Measurements from ENCODE around the gene ECHS1.

DNA sequence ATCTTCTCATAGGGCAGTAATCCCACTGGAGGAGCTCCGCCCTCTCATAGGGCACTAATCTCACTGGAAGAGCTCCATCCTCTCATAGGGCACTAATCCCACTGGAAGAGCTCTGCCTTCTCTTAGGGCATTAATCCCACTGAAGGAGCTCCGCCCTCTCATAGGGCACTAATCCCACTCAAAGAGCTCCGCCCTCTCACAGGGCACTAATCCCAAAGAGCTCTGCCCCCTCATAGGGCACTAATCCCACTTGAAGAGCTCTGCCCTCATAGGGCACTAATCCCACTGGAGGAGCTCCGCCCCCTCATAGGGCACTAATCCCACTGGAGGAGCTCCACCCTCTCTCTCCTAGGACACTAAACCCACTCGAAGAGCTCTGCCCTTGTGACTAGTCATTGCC, 11.9 kb downstream of the ECHS1 start:
- TF ChIP-seq, protein P1, sequence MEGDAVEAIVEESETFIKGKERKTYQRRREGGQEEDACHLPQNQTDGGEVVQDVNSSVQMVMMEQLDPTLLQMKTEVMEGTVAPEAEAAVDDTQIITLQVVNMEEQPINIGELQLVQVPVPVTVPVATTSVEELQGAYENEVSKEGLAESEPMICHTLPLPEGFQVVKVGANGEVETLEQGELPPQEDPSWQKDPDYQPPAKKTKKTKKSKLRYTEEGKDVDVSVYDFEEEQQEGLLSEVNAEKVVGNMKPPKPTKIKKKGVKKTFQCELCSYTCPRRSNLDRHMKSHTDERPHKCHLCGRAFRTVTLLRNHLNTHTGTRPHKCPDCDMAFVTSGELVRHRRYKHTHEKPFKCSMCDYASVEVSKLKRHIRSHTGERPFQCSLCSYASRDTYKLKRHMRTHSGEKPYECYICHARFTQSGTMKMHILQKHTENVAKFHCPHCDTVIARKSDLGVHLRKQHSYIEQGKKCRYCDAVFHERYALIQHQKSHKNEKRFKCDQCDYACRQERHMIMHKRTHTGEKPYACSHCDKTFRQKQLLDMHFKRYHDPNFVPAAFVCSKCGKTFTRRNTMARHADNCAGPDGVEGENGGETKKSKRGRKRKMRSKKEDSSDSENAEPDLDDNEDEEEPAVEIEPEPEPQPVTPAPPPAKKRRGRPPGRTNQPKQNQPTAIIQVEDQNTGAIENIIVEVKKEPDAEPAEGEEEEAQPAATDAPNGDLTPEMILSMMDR (IDR thresholded peaks at IDR 0.05; ENCODE audit: low read length): no peak
- TF ChIP-seq EZH2 (IDR thresholded peaks at IDR 0.05; ENCODE audit: borderline replicate concordance, low read length): no peak
